22Rv1 (cell line): ENCODE measurements around the gene GSG1L.

Source experiments
- CTCF ChIP-seq: fragments of 450-650 bp; IDR thresholded peaks from 2 replicates; pipeline ENCODE4 v1.5.1; 2017; ENCODE audit warnings: mild to moderate bottlenecking
- ZFX ChIP-seq: fragments of 450-650 bp; IDR thresholded peaks from 2 replicates; pipeline ENCODE4 v1.6.1; 2017; ENCODE audit warnings: antibody characterized with exemption, borderline replicate concordance

DNA sequence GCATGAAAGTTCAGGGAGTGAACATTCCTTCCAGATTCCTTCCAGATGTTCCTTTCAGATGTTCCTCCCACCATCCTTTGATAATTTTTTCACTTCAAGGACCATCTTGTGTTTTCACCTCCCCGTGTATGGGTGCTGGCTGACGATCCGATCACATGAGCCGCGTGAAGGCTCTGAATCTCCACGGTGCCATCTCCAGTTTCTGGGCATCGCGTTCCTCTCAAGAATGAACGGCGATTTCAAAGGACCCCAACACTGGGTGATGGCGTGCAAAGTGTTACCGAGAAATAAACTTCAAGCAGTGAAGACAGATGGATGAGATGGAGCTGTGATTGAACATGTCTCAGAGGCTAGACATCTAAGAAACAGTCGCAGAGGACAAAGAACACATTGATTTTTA, 245.3 kb downstream of the GSG1L start:
- TF ChIP-seq CTCF (no peak), ZFX (no peak)
